ENCODE results near the gene OBSL1.

Gene OBSL1

GRCh38 chr2:219571311-219572236 is at the start of gene OBSL1:
Gene OBSL1 (minus strand): TSS chr2:219571539. CDS start chr2:219571232, 307 bp downstream.
- Mint-ChIP-seq H3K27me3 (peaks cover 63% of the 10 kb centered on the region), H3K27ac (no peak within 1 kb of the TSS), H3K4me3 (peak within 1 kb of the TSS; percentile 62), H3K4me1 (ENCODE audit: low read depth) (peaks cover 3% of the 10 kb centered on the region), H3K9me3 (no peaks in the 10 kb centered on the region), H3K36me3 (ENCODE audit: low read depth) (no peaks in the 10 kb centered on the region)
- DNase-seq, result peak; percentile 37

GRCh38 chr2:219620546-219620945 is 49.2 kb upstream of the OBSL1 start:
- Mint-ChIP-seq H3K27ac (no peak overlapping the region), H3K4me3 (no peak overlapping the region), H3K36me3 (ENCODE audit: low read depth) (peaks cover 13% of the 10 kb centered on the region), H3K27me3 (no peaks in the 10 kb centered on the region), H3K9me3 (no peaks in the 10 kb centered on the region), H3K4me1 (ENCODE audit: low read depth) (no peaks in the 10 kb centered on the region)
- DNase-seq, result no peak

- H3K4me1 Mint-ChIP-seq (ENCODE audit: low read depth), result no peaks in the 10 kb centered on the region
- H3K9me3 Mint-ChIP-seq, result no peaks in the 10 kb centered on the region
- no peak for DNase-seq
- peaks cover 26% of the 10 kb centered on the region for H3K36me3 Mint-ChIP-seq (ENCODE audit: low read depth)
- no peak overlapping the region for H3K27ac Mint-ChIP-seq
- H3K27me3 Mint-ChIP-seq, result no peaks in the 10 kb centered on the region
- H3K4me3 Mint-ChIP-seq, result no peak overlapping the region
Observed at GRCh38 chr2:219619235-219619634, 47.9 kb upstream of the OBSL1 start.

- H3K4me1 Mint-ChIP-seq (ENCODE audit: low read depth), result no peaks in the 10 kb centered on the region
- H3K36me3 Mint-ChIP-seq (ENCODE audit: low read depth), result peaks cover 29% of the 10 kb centered on the region
- no peak overlapping the region for H3K4me3 Mint-ChIP-seq
- H3K9me3 Mint-ChIP-seq, result no peaks in the 10 kb centered on the region
- no peak overlapping the region for H3K27ac Mint-ChIP-seq
- no peak for DNase-seq
- no peaks in the 10 kb centered on the region for H3K27me3 Mint-ChIP-seq
Observed at GRCh38 chr2:219618733-219619122, 47.4 kb upstream of the OBSL1 start.

GRCh38 chr2:219616550-219616949 is 45.2 kb upstream of the OBSL1 start:
- DNase-seq, result no peak
- peaks cover 41% of the 10 kb centered on the region for H3K36me3 Mint-ChIP-seq (ENCODE audit: low read depth)
- peaks cover 12% of the 10 kb centered on the region for H3K4me1 Mint-ChIP-seq (ENCODE audit: low read depth)
- no peaks in the 10 kb centered on the region for H3K9me3 Mint-ChIP-seq
- no peak overlapping the region for H3K4me3 Mint-ChIP-seq
- H3K27me3 Mint-ChIP-seq, result no peaks in the 10 kb centered on the region
- no peak overlapping the region for H3K27ac Mint-ChIP-seq

- H3K27me3 Mint-ChIP-seq, result no peaks in the 10 kb centered on the region
- no peak overlapping the region for H3K27ac Mint-ChIP-seq
Observed at GRCh38 chr2:219615894-219616293, 44.6 kb upstream of the OBSL1 start.

GRCh38 chr2:219615036-219615435 is 43.7 kb upstream of the OBSL1 start:
- no peak for DNase-seq
- Mint-ChIP-seq H3K27ac (no peak overlapping the region), H3K4me1 (ENCODE audit: low read depth) (peaks cover 15% of the 10 kb centered on the region), H3K36me3 (ENCODE audit: low read depth) (peaks cover 53% of the 10 kb centered on the region), H3K4me3 (no peak overlapping the region), H3K27me3 (no peaks in the 10 kb centered on the region), H3K9me3 (no peaks in the 10 kb centered on the region)

More at GRCh38 chr2:219615894-219616293, 44.6 kb upstream of the OBSL1 start:
- Mint-ChIP-seq H3K4me3 (no peak overlapping the region), H3K4me1 (ENCODE audit: low read depth) (peaks cover 15% of the 10 kb centered on the region), H3K9me3 (no peaks in the 10 kb centered on the region), H3K36me3 (ENCODE audit: low read depth) (peaks cover 48% of the 10 kb centered on the region)
- DNase-seq, result no peak

GRCh38 chr2:219614076-219614860 is 42.9 kb upstream of the OBSL1 start:
- no peak overlapping the region for H3K27ac Mint-ChIP-seq
- peaks cover 61% of the 10 kb centered on the region for H3K36me3 Mint-ChIP-seq (ENCODE audit: low read depth)
- H3K27me3 Mint-ChIP-seq, result no peaks in the 10 kb centered on the region
- peaks cover 15% of the 10 kb centered on the region for H3K4me1 Mint-ChIP-seq (ENCODE audit: low read depth)
- no peaks in the 10 kb centered on the region for H3K9me3 Mint-ChIP-seq
- H3K4me3 Mint-ChIP-seq, result no peak overlapping the region
- no peak for DNase-seq

GRCh38 chr2:219613461-219614070 is 42.2 kb upstream of the OBSL1 start:
- DNase-seq, result no peak
- Mint-ChIP-seq H3K27ac (no peak overlapping the region), H3K36me3 (ENCODE audit: low read depth) (peaks cover 67% of the 10 kb centered on the region), H3K4me1 (ENCODE audit: low read depth) (peaks cover 15% of the 10 kb centered on the region), H3K27me3 (no peaks in the 10 kb centered on the region), H3K9me3 (no peaks in the 10 kb centered on the region), H3K4me3 (no peak overlapping the region)

GRCh38 chr2:219612577-219613286 is 41.4 kb upstream of the OBSL1 start:
- no peak for DNase-seq
- H3K4me3 Mint-ChIP-seq, result no peak overlapping the region
- peak overlapping the region; percentile 64 for H3K27ac Mint-ChIP-seq

GRCh38 chr2:219611866-219612576 is 40.7 kb upstream of the OBSL1 start:
- no peak for DNase-seq
- H3K9me3 Mint-ChIP-seq, result no peaks in the 10 kb centered on the region
- peak overlapping the region; percentile 64 for H3K27ac Mint-ChIP-seq
- no peak overlapping the region for H3K4me3 Mint-ChIP-seq
- H3K27me3 Mint-ChIP-seq, result no peaks in the 10 kb centered on the region
- H3K36me3 Mint-ChIP-seq (ENCODE audit: low read depth), result peaks cover 81% of the 10 kb centered on the region
- peaks cover 15% of the 10 kb centered on the region for H3K4me1 Mint-ChIP-seq (ENCODE audit: low read depth)

More at GRCh38 chr2:219612577-219613286, 41.4 kb upstream of the OBSL1 start:
- peaks cover 15% of the 10 kb centered on the region for H3K4me1 Mint-ChIP-seq (ENCODE audit: low read depth)
- H3K27me3 Mint-ChIP-seq, result no peaks in the 10 kb centered on the region
- no peaks in the 10 kb centered on the region for H3K9me3 Mint-ChIP-seq
- H3K36me3 Mint-ChIP-seq (ENCODE audit: low read depth), result peaks cover 75% of the 10 kb centered on the region

- DNase-seq, result no peak
- Mint-ChIP-seq H3K4me1 (ENCODE audit: low read depth) (peaks cover 15% of the 10 kb centered on the region), H3K27me3 (no peaks in the 10 kb centered on the region), H3K9me3 (no peaks in the 10 kb centered on the region), H3K36me3 (ENCODE audit: low read depth) (peaks cover 82% of the 10 kb centered on the region), H3K4me3 (no peak overlapping the region), H3K27ac (no peak overlapping the region)
Observed at GRCh38 chr2:219611306-219611705, 40.0 kb upstream of the OBSL1 start.

GRCh38 chr2:219609149-219609750 is 37.9 kb upstream of the OBSL1 start:
- H3K4me1 Mint-ChIP-seq (ENCODE audit: low read depth), result peaks cover 15% of the 10 kb centered on the region
- no peaks in the 10 kb centered on the region for H3K27me3 Mint-ChIP-seq
- peaks cover 79% of the 10 kb centered on the region for H3K36me3 Mint-ChIP-seq (ENCODE audit: low read depth)
- H3K4me3 Mint-ChIP-seq, result no peak overlapping the region
- DNase-seq, result no peak
- peak overlapping the region; percentile 47 for H3K27ac Mint-ChIP-seq
- H3K9me3 Mint-ChIP-seq, result no peaks in the 10 kb centered on the region
